OCI-LY1 (cell line): ENCODE measurements around the gene ZNF569.

ENCODE experiments used
- H2AFZ ChIP-seq: fragments of 200-600 bp; sonication (generic), shearing (Covaris generic); 2 replicates; pipeline ENCODE4 v1.6.0; 2014; ENCODE audit warnings: antibody characterized with exemption, mild to moderate bottlenecking, low read length
- H3F3A ChIP-seq: fragments of 200-600 bp; sonication (generic), shearing (Covaris generic); 2 replicates; pipeline ENCODE4 v1.6.0; 2014; ENCODE audit warnings: mild to moderate bottlenecking, antibody characterized with exemption, low read length, moderate library complexity; ENCODE audit not compliant: insufficient read depth
- H3K27ac ChIP-seq: fragments of 200-600 bp; sonication (generic); 2 replicates; pipeline ENCODE4 v1.5.1; 2014; ENCODE audit warnings: low read length, mixed run types, mild to moderate bottlenecking, low read depth; ENCODE audit not compliant: poor library complexity, severe bottlenecking
- H3K27me3 ChIP-seq: fragments of 200-600 bp; sonication (generic); 2 replicates; pipeline ENCODE4 v1.6.0; 2014; ENCODE audit warnings: antibody characterized with exemption, mild to moderate bottlenecking, low read length, moderate library complexity; ENCODE audit not compliant: insufficient read depth
- H3K36me3 ChIP-seq: fragments of 200-600 bp; sonication (generic); 2 replicates; pipeline ENCODE4 v1.6.1; 2014; ENCODE audit warnings: mild to moderate bottlenecking, antibody characterized with exemption, low read length, moderate library complexity, mixed read lengths; ENCODE audit not compliant: insufficient read depth
- H3K4me1 ChIP-seq: fragments of 200-600 bp; sonication (generic); 2 replicates; pipeline ENCODE4 v1.5.1; 2014; ENCODE audit warnings: mild to moderate bottlenecking, low read length, moderate library complexity; ENCODE audit not compliant: insufficient read depth, severe bottlenecking
- H3K4me2 ChIP-seq: fragments of 200-600 bp; sonication (generic), shearing (Covaris generic); 2 replicates; pipeline ENCODE4 v1.6.1; 2014; ENCODE audit warnings: low read length
- H3K4me3 ChIP-seq: fragments of 200-600 bp; sonication (generic); 2 replicates; pipeline ENCODE4 v1.5.1; 2014; ENCODE audit warnings: low read length, low read depth, mild to moderate bottlenecking, mixed read lengths; ENCODE audit not compliant: poor library complexity, severe bottlenecking
- H3K79me2 ChIP-seq: fragments of 200-600 bp; shearing (Covaris generic); 2 replicates; pipeline ENCODE4 v1.6.1; 2016; ENCODE audit warnings: mixed run types, low read length, mixed read lengths; ENCODE audit not compliant: insufficient read depth
- H3K9ac ChIP-seq: fragments of 200-600 bp; sonication (generic), shearing (Covaris generic); 2 replicates; pipeline ENCODE4 v1.6.1; 2014; ENCODE audit warnings: mild to moderate bottlenecking, low read length, mixed read lengths
- H3K9me2 ChIP-seq: fragments of 200-600 bp; sonication (generic), shearing (Covaris generic); 2 replicates; pipeline ENCODE4 v1.6.1; 2014; ENCODE audit warnings: low read depth, mild to moderate bottlenecking, low read length, mixed read lengths
- H3K9me3 ChIP-seq: fragments of 200-600 bp; shearing (Covaris generic); 2 replicates; pipeline ENCODE4 v1.6.1; 2014; ENCODE audit warnings: low read length, mixed read lengths
- H4K20me1 ChIP-seq: fragments of 200-600 bp; sonication (generic), shearing (Covaris generic); 2 replicates; pipeline ENCODE4 v1.6.0; 2016; ENCODE audit warnings: mild to moderate bottlenecking, low read length; ENCODE audit not compliant: insufficient read depth
- CTCF ChIP-seq: fragments of 200-600 bp; sonication (generic), shearing (Covaris generic); IDR thresholded peaks from 2 replicates; pipeline ENCODE4 v1.5.1; 2017; ENCODE audit warnings: mild to moderate bottlenecking, antibody characterized with exemption, low read length, moderate library complexity, mixed read lengths
- EZH2 ChIP-seq: fragments of 200-600 bp; sonication (generic), shearing (Covaris generic); IDR thresholded peaks from 2 replicates; pipeline ENCODE4 v1.8.0; 2017; ENCODE audit warnings: borderline replicate concordance, mixed run types, mild to moderate bottlenecking, antibody characterized with exemption, low read length, moderate library complexity, mixed read lengths

The ZNF569 gene

GRCh38 chr19:37361994-37362393 lies 105.2 kb downstream of the ZNF569 start:
- Histone ChIP-seq H3K4me2 (no peak overlapping the region), H3K4me3 (no peak overlapping the region), H3K4me1 (no peaks in the 10 kb centered on the region), H3K36me3 (peaks cover 74% of the 10 kb centered on the region), H3F3A (no peaks in the 10 kb centered on the region), H3K27me3 (no peaks in the 10 kb centered on the region), H3K9me3 (peaks cover 29% of the 10 kb centered on the region), H3K9me2 (no peaks in the 10 kb centered on the region), H2AFZ (no peak overlapping the region), H3K79me2 (no peaks in the 10 kb centered on the region), H3K9ac (no peak overlapping the region), H3K27ac (no peak overlapping the region), H4K20me1 (no peaks in the 10 kb centered on the region)
- no peak for TF ChIP-seq CTCF
- TF ChIP-seq EZH2: no peak
